SW 1271 (cell line): ENCODE results near the gene FOXF2.
A peak's percentile ranks its signal among the peaks of the same experiment; 100 is the strongest.
"Not testable (repeated sequence)": the region's sequence is repeated elsewhere in the genome, so short reads cannot be mapped to it uniquely, and the experiment has no call there.

Source experiments
- DNase-seq, 2 experiments: peaks; one replicate each; lab custom pipeline; 2025; lab: John Stamatoyannopoulos, UW

FOXF2 gene

DNA sequence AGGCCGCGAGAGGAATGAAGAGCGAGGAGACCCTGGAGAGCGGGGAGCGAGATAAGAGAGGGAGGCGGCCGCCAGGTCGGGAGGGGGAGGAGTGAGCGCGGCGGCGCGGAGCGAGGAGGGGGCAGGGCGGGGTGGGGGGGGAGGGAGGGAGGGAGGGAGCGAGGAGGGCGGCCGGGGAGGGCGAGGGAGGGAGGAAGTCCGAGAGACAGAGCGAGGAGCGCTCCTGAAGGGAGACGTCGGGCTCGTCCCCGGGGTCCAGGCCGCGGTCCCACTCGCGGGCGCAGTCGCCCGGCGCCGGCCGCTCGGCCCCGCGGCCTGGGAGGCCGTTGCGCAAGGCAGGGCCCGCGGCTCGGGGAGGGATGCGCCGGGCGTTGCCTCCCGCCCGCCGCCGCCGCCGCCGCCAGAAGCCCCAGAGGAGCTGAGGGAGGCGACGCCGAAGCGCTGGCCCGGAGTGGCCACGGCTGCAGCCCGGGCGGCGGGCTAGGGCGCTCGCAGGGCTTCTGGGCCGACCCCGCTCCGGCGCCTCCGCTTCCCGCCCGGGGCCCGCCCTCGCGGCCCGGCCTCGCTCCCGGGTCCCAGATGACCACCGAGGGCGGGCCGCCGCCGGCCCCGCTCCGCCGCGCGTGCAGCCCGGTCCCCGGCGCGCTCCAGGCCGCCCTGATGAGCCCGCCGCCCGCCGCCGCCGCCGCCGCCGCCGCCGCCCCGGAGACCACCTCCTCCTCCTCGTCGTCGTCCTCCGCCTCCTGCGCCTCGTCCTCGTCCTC is at the start of gene FOXF2:
TSS of gene FOXF2 (plus strand) at position 208 of the 764 bp plus-strand sequence. CDS start at position 580, 372 bp downstream.
- DNase-seq, result peak in 1 of 2 experiments; percentile 17

DNA sequence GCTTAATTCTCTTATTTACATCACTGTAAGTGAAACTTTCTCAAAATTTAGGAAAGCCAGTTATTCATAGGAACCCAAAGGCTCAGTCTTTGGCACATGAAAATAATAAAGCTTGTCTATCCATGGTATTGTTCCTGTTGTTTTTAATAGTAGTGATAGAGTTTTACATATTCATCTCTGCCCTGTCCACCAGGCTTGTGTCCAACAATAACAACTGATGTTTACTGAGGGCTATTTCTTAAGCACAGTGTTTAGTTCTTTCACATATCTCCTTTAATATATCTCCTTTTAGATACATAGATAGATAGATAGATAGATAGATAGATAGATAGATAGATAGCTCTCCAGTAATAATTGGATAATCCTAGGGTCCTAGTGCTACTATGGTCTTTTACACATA is 43.3 kb upstream of the FOXF2 start:
- DNase-seq, result no peak

DNA sequence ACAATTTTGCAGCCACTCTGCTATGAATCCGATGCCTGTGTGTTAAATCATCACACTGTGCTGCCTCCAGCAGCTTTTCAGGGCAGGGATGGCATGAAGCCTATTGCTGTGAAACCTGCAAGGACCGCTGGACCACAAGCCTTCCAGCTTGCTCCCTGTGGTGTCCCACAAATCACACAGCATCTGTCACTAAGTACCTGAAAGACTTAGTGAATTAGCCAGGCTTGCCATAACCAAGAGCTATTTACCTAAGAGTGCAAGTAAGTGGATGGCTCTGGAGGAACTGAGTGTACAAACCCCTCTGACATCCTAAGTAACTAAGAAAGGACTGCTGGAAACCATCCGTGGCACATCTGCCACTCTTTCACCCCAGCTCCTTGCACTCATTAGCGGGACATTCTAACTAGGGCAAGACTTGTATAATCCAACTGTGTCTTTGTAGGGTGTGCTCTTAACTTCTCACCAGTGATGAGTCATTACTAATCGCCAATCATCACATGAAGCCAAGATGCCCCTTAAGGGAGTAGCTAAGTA is 42.8 kb upstream of the FOXF2 start:
- no peak for DNase-seq

DNA sequence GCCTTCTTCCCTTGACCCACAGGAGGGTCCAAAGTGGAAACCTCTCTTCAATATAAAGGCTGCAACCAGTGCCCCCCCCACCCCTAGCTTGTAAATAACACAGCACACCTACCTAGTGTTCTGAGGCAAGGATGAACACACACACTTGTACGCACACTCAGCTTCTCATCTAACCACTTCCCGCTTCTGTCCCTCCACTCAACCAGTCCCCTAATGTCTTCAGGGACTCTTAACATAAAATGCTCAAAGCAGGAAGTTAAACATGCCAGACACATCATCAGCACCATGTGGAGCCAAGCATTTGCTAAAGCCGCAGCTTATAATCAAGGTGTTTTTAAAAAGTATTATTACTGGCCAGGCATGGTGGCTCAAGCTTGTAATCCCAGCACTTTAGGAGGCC is 42.2 kb upstream of the FOXF2 start:
- no peak for DNase-seq

DNA sequence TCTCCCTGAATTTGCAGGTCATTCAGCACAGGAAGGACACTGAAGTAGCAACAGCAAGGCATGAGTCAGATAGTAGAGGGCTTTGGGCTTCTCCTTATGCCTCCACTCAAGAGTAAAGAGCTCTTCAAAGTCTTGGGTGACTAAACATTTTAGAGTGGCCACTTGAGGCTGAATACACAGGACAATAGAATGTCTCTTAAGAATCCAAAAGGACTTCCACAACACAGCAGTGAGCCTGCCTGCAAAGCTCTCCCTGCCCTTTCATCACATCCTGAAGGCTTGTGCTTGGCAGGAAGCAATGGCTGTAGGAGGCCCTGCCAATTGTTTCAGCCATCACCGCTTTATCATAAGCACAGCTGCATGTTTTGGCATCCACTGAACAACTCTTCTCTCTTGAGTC is 40.7 kb upstream of the FOXF2 start:
- no peak for DNase-seq

DNA sequence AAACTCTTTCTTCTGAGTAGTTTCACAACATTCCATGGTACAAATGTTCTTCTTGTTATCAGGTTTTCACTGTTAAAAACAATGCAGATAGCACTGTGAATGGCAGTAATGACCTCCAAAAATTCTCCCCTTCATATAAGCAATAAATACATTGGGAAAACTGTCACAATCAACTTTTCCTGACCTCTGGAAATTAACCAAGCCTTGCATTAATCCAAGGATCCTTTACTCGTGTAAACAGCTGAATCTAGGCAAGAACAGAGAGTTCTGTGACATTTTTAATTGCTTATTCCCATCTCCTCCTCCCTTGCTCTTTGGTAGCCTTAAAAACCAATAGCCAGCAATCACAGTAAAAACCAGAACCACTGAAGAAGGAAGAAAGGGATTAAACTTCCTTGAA is 39.7 kb upstream of the FOXF2 start:
- no peak for DNase-seq

DNA sequence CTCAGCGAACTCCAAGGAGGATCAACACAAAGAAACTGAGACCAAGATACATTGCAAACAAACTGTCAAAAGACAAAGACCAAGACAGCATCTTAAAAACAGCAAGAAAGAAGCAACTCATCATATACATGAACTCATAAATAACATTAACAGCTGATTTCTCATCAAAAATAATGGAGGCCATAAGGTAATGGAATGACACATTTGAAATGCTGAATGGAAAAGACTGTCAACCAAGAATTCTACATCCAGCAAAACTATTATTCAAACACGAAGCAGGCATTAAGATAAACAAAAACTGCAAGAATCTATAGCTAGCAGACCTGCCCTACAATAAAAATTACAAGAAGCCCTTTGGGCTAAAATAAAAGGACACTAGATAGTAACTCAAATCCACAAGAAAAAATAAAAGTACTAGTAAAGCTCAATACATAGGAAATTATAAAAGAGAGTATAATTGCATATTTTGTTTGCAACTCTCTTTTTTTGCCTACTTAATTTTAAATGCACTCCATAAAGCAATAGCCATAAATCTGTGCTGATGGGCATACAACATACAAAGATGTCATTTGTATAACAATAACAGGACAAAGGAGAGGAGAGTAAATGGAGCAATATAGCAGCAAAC is 37.9 kb upstream of the FOXF2 start:
- DNase-seq, result no peak

DNA sequence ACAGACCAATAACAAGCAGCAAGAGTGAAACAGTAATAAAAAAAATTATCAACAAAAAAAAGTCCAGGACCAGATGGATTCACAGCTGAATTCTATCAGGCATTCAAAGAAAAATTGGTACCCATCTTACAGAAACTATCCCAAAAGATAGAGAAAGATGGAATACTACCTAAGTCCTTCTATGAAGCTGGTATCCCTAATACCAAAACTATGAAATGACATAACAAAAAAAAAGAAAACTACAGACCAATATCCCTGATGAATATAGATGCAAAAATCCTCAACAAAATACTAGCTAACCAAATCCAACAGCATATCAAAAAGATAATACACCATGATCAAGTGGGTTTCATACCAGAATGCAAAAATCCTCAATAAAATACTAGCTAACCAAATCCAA is 34.3 kb upstream of the FOXF2 start:
- DNase-seq, result not testable (repeated sequence)

DNA sequence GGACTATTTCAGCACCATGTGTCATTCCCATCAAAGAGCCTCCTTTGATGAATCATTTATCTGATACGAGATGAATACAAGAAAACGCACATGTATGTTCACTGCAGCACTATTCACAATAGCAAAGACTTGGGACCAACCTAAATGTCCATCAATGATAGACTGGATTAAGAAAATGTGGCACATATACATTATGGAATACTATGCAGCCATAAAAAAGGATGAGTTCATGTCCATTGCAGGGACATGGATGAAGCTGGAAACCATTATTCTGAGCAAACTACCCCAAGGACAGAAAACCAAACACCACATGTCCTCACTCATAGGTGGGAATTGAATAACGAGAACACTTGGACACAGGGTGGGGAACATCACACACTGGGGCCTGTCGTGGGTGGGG is 27.7 kb upstream of the FOXF2 start:
- not testable (repeated sequence) for DNase-seq

DNA sequence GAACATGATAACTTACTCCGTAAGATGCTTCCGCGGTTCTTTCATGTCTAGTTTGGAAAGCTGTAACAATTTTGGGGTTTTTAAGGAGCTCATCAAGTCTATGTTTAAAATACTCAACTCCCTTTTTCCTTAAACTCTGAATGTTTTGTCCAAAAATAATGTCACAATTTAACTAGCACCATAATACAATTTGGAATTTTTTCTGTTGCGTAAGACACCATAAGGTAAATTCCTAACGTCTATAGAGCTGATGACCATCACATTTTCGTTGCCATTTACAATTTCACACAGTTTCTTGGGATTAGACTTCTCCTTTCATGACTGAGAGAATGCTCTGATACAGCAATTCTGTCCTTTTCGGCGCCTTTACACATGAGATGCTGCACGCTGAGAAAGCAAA is 26.7 kb upstream of the FOXF2 start:
- no peak for DNase-seq

DNA sequence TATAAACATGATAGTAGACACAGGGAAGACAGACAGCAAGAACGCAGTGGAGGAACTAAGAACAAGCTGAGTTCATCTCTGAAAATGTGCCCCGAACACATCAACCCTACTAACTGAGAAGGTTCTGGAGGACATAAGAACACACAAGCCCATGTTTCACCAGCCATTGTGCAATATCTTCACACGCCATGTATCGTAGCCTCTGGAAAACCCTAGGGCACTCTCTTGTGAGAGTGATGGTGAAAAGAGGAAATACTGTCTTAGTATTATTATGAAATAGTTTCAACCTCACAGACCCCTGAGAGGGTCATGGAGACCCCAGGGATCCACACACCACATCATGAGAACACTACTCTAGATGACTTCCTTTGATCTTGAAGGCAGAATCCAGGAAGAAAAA is 26.1 kb upstream of the FOXF2 start:
- DNase-seq, result no peak

DNA sequence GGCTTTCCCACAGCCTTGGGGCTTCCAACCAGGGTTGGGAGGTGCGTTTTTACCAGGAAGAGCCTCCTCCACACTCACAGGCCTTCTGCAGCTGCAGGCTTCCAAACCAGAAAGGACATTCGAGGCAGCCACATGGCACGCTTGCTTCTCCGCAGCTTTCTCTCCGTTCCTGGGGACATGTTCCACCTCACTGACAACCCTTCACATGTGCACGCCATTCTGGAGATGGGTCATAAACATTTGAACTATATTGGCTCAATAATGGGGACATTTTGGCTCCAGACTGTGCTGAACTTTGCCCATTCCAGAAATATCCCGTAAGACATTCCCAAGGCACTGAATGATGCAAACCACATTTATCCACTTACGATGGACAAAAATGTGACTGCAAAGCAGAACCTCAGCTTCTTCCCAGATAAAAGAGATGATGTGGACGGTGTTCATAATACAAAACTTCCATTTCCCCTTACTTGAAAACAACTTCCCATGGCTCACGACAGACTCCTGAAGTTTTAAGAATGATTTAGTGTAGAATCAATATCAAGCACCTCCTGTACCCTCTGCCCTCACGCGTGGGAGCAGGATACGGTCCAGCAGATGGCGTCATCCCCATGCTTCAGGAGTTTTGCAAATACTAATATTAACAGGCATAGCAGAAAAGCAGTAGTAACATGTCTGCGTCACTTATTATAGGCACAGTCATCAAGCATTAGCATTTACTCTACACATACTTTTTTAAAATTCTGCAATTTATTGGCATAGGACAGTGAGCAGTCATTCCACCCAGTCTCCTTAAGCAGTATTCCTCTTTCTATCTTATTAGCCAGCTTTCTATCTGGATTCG is 25.4 kb upstream of the FOXF2 start:
- no peak for DNase-seq

DNA sequence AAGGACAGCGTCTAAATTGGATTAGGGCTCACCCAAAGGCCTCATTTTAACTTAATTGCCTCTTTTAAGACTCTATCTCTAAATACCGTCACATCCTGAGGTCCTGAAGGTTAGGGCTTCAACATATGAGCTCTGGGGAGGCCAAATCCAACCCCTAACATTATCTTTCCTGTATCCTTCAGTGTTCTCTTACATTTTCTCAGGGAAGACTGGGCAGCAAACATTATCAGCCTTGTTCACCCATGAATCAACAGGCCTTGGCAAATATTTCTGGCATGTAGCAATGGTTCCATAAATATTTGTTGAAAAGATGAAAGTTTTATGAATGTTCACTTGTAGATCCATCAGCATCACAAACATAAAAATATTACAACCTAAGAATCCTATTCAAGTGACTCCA is 24.6 kb upstream of the FOXF2 start:
- DNase-seq, result no peak

DNA sequence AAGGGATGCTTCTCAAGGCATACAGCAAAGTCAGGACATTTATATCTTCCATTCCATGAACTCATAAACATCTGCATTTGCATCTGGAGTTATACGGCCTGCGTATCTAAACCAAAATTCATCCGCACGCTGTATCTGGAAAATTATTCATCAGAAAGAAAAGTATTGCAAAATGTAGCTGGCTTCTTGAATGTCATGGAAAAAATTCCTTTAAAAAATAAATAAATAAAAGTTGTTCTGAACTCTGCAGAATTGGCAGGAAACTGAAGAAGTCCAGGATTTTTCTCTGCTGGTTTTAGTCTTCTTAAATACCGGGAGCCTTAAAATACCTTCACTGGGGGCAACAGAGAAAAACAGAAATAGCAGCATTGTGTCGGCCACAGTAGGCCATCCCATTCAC is 23.7 kb upstream of the FOXF2 start:
- no peak for DNase-seq

DNA sequence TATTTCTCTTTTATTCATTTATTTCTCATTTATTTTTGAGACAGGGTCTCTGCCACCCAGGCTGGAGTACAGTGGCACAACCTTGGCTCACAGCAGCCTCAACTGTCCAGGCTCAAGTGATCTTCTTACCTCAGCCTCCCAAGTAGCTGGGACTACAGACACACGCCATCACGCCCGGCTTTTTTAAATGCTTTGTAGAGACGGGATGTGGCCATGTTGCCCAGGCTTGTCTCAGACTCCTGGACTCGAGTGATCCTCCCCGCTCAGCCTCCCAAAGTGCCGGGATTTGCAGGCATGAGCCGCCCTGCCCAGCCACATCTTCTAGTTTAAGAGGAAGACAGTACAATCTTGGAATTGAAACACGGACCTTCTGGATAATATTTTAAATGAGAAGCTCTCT is 21.6 kb upstream of the FOXF2 start:
- DNase-seq, result no peak

DNA sequence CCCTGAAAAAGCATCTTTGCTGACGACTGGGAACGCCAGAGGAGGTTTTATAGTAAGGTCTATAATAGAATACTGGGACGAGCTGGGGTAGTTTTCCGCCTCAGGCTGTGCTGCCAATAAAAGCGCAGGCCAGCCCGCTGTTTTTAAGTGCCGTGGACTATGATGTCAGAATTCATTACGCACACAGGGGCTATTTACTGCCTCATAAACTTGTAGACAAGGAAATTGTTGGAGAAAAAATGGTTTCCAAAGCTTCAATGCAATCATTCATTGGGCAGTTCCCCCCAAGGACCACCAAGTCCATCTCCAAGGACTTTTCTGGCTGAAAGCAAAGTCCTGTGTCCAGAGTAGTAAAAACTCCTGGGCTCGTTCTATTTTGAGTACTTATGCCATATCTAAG is 20.4 kb upstream of the FOXF2 start:
- no peak for DNase-seq

DNA sequence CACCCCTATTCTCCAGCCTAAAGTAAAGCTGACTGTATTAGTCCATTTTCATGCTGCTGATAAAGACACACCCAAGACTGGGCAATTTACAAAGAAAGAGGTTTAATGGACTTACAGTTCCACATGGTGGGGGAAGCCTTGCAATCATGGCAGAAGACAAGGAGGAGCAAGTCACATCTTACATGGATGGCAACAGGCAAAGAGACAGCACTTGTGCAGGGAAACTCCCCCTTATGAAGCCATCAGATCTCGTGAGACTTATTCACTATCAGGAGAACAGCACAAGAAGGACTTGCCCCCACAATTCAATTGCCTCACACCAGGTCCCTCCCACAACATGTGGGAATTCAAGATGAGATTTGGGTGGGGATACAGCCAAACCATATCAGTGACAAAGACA is 19.7 kb upstream of the FOXF2 start:
- not testable (repeated sequence) for DNase-seq

DNA sequence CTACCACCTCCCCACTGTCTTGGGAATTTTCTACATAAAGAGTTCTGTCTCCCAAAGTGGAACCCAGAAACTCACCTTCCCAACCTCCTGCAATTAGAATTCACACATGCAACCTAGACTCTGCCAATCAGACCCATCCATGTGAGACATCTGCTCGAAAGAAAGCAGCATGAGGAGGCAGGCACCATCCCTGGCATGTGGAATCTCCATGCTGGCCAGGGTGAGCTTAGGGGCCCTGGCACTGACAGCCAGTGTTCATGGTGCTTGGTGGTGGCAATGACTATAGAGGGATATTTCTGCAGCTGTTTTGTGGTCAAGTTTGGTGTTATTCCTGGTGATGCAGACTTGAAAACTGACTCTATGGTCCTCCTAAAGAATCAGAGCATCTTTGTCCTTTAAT is 17.4 kb upstream of the FOXF2 start:
- DNase-seq, result no peak

DNA sequence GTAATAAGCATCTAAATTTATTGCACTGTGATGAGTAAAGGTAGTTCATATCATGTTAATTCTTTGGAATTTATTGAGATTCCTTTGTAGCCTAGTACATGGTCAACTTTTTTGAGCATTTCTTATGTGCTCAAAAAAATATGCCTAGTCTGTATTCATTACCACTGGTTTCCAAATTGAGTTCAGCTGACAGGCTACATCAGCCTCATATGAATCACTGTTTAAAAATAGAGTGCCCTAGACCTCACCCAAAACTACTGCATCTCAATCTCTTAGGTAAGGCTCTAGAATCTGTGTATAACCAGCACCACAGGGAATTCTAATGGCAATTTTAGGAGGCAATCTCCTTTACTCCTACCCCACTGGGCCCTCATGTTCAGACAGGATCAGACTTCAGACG is 16.7 kb upstream of the FOXF2 start:
- DNase-seq, result no peak

DNA sequence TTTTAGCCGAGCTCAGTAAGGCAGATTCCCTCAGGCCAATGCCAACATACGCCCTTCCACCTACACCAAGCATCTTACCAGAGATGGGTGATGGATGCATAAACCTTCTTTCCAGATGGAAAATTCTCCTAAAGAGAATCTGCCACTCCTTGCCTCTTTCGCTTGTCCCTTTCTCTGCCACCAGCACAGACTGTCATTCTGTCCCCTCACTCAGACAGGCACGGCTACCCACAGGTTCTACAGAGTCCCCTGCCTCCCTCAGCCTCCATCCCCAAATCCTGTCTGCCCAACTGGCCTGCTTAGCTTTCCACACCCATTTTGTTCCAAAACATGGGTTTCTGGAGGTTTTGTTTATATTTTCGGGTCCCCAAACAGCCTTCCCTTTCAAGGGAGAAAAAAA is 12.7 kb upstream of the FOXF2 start:
- DNase-seq, result no peak

DNA sequence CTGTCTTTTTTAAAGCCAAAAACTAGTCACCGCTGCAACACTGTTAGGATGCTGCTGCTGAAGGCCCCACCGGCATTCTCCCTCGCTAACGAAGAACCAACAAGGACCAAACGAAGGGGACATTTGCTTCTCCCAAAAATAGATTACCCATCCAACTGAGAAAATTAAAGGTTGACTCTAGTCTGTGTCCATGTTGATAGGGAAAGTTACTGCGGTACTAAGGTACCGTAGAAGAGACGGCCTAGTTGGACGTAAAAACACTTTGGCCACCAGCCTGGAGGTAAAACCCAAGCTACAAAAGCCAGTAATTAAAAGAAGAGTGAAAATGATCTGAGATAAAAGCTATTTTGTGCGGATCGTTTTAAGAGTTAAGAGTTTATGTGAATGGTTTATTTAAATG is 11.8 kb upstream of the FOXF2 start:
- DNase-seq, result no peak
